ENCODE data around the gene COLEC12.

COLEC12 gene

GRCh38 chr18:493986-494983 lies 6.2 kb downstream of the COLEC12 start (continued):
- TF ChIP-seq AEBP2 (tag by site-specific recombination; IDR thresholded peaks at IDR 0.05; ENCODE audit: borderline replicate concordance) (no peak), KLF7 (tag by site-specific recombination; IDR thresholded peaks at IDR 0.05; ENCODE audit: borderline replicate concordance) (no peak), ZNF658 (tag by site-specific recombination; IDR thresholded peaks at IDR 0.05) (no peak), ZBTB6 (tag by site-specific recombination; IDR thresholded peaks at IDR 0.05) (no peak), ZNF654 (tag by site-specific recombination; IDR thresholded peaks at IDR 0.05; ENCODE audit: low read depth) (no peak; the same call in 1 of the 2 replicates), ZBTB48 (tag by site-specific recombination; IDR thresholded peaks at IDR 0.05) (no peak), SCRT2 (tag by site-specific recombination; IDR thresholded peaks at IDR 0.05) (peak; percentile 62; the same call in 1 of the 2 replicates), ZBTB8A (tag by site-specific recombination; IDR thresholded peaks at IDR 0.05) (no peak), ZNF433 (tag by site-specific recombination; IDR thresholded peaks at IDR 0.05; ENCODE audit: low read depth) (no peak), ZNF626 (tag by site-specific recombination; IDR thresholded peaks at IDR 0.05) (no peak), TSHZ1 (tag by site-specific recombination; IDR thresholded peaks at IDR 0.05; ENCODE audit: borderline replicate concordance) (peak; percentile 90), ZFP3 (tag by site-specific recombination; IDR thresholded peaks at IDR 0.05; ENCODE audit: low read depth) (no peak), ZNF837 (tag by site-specific recombination; IDR thresholded peaks at IDR 0.05) (no peak), ZNF404 (tag by site-specific recombination; IDR thresholded peaks at IDR 0.05) (no peak), ZBTB1 (tag by site-specific recombination; IDR thresholded peaks at IDR 0.05) (no peak), ZNF341 (tag by site-specific recombination; IDR thresholded peaks at IDR 0.05; ENCODE audit: low read depth) (no peak), ZNF664 (tag by site-specific recombination; IDR thresholded peaks at IDR 0.05) (peak; percentile 55; the same call in 1 of the 2 replicates), ZNF580 (tag by site-specific recombination; IDR thresholded peaks at IDR 0.05) (no peak), KLF10 (tag by site-specific recombination; IDR thresholded peaks at IDR 0.05) (peak; percentile 72), ZNF501 (tag by site-specific recombination; IDR thresholded peaks at IDR 0.05) (no peak), GFI1B (tag by site-specific recombination; IDR thresholded peaks at IDR 0.05) (0 out of 2 replicates have a peak, but pooled peaks have one; percentile 68), ZNF843 (tag by site-specific recombination; IDR thresholded peaks at IDR 0.05) (peak; percentile 92), ZNF266 (tag by site-specific recombination; IDR thresholded peaks at IDR 0.05; ENCODE audit: low read depth) (no peak), ZNF169 (tag by site-specific recombination; IDR thresholded peaks at IDR 0.05) (no peak), ZNF670 (tag by site-specific recombination; IDR thresholded peaks at IDR 0.05; ENCODE audit: low read depth) (no peak), ATF2 (tag by site-specific recombination; IDR thresholded peaks at IDR 0.05; ENCODE audit: low read depth) (no peak), ZNF202 (tag by site-specific recombination; IDR thresholded peaks at IDR 0.05; ENCODE audit: borderline replicate concordance) (no peak), GLIS1 (tag by site-specific recombination; IDR thresholded peaks at IDR 0.05) (peak; percentile 97), ZNF148 (tag by site-specific recombination; IDR thresholded peaks at IDR 0.05; ENCODE audit: borderline replicate concordance) (no peak)

Data from HEK293 (cell line).